OCI-LY1 (cell line): ENCODE measurements around the gene PCK1.

Experiments used
- CTCF ChIP-seq: fragments of 200-600 bp; sonication (generic), shearing (Covaris generic); IDR thresholded peaks from 2 replicates; pipeline ENCODE4 v1.5.1; 2017; ENCODE audit warnings: mild to moderate bottlenecking, antibody characterized with exemption, low read length, moderate library complexity, mixed read lengths
- EZH2 ChIP-seq: fragments of 200-600 bp; sonication (generic), shearing (Covaris generic); IDR thresholded peaks from 2 replicates; pipeline ENCODE4 v1.8.0; 2017; ENCODE audit warnings: borderline replicate concordance, mixed run types, mild to moderate bottlenecking, antibody characterized with exemption, low read length, moderate library complexity, mixed read lengths

GRCh38 chr20:57610261-57610952 lies 49.5 kb downstream of the PCK1 start:
- TF ChIP-seq CTCF (no peak), EZH2 (no peak)
